PFSK-1 (cell line): ENCODE data around the gene VAPA.

Experiments used
- POLR2AphosphoS5 ChIP-seq: IDR thresholded peaks from 2 replicates; pipeline ENCODE4 v1.6.1; 2012; ENCODE audit warnings: low read depth, mild to moderate bottlenecking, control low read depth, low read length, moderate library complexity
- SIN3A ChIP-seq: IDR thresholded peaks from 2 replicates; pipeline ENCODE4 v1.6.1; 2012; ENCODE audit warnings: mild to moderate bottlenecking, low read length, moderate library complexity, borderline replicate concordance; ENCODE audit not compliant: insufficient read depth
- TAF1 ChIP-seq: IDR thresholded peaks from 2 replicates; pipeline ENCODE4 v1.6.1; 2012; ENCODE audit warnings: low read length, control low read depth, borderline replicate concordance; ENCODE audit not compliant: insufficient read depth
- TF ChIP-seq, protein P1 (sequence below), 2 experiments: IDR thresholded peaks; 2 replicates each; pipeline versions ENCODE4 v1.6.1 to v1.8.0; 2011 to 2012; ENCODE audit warnings: low read depth in 2 of 2, low read length in 2 of 2, control low read depth in 1 of 2, inconsistent platforms in 1 of 2, mild to moderate bottlenecking in 1 of 2, moderate library complexity in 1 of 2; ENCODE audit not compliant: insufficient read depth in 1 of 2

DNA sequence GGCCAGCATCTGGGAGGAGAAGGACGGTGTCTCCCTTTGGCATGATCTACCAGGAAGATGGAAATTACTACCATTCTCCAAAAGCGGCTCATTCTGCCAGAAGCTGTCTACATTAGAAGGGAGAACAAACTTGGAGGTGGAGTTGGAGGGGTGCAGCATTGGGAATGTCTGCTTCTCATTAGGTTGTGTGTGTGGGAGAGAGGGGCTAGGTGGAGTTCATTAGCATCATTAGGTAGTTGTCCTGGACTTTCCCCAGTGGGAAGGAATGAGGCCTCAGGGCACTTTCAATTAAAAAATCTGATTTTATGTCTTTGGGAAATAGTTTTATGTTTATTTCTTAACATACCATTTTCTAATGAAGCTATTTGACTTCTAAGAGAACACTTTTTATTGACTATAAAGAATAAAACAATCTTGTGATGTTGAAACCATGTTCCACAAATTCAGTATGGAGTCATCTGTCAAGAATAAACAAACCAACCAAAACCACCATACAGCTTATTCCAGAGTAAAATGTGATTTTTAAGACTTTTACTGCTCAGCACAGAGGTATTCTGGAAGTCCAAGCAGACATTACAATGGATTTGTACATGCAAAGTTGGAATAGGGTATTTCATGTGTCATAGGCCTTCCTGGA is 60.6 kb downstream of the VAPA start:
- TF ChIP-seq POLR2AphosphoS5 (no peak), TAF1 (no peak), SIN3A (no peak)
- TF ChIP-seq, protein P1, sequence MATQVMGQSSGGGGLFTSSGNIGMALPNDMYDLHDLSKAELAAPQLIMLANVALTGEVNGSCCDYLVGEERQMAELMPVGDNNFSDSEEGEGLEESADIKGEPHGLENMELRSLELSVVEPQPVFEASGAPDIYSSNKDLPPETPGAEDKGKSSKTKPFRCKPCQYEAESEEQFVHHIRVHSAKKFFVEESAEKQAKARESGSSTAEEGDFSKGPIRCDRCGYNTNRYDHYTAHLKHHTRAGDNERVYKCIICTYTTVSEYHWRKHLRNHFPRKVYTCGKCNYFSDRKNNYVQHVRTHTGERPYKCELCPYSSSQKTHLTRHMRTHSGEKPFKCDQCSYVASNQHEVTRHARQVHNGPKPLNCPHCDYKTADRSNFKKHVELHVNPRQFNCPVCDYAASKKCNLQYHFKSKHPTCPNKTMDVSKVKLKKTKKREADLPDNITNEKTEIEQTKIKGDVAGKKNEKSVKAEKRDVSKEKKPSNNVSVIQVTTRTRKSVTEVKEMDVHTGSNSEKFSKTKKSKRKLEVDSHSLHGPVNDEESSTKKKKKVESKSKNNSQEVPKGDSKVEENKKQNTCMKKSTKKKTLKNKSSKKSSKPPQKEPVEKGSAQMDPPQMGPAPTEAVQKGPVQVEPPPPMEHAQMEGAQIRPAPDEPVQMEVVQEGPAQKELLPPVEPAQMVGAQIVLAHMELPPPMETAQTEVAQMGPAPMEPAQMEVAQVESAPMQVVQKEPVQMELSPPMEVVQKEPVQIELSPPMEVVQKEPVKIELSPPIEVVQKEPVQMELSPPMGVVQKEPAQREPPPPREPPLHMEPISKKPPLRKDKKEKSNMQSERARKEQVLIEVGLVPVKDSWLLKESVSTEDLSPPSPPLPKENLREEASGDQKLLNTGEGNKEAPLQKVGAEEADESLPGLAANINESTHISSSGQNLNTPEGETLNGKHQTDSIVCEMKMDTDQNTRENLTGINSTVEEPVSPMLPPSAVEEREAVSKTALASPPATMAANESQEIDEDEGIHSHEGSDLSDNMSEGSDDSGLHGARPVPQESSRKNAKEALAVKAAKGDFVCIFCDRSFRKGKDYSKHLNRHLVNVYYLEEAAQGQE (IDR thresholded peaks at IDR 0.05; ENCODE audit: insufficient read depth in 1 of 2, low read depth in 2 of 2, low read length in 2 of 2), result no peak
